Uterine smooth muscle cell (primary cell): Measurements from ENCODE around the gene USP6. TPM values are rescaled to one million over a fixed set of nuclear protein-coding genes. Genes with fewer than 3 reads are reported as not detected.

ENCODE experiments used
- total RNA-seq: library from RNA; depleted of rRNA; stranded (reverse); fragments of >200 nt; gene quantifications from 2 replicates; pipeline ENCODE4 v1.2.3, GENCODE V29; 2014

The USP6 gene
- total RNA-seq: under 0.01 TPM in 2 replicates

DNA sequence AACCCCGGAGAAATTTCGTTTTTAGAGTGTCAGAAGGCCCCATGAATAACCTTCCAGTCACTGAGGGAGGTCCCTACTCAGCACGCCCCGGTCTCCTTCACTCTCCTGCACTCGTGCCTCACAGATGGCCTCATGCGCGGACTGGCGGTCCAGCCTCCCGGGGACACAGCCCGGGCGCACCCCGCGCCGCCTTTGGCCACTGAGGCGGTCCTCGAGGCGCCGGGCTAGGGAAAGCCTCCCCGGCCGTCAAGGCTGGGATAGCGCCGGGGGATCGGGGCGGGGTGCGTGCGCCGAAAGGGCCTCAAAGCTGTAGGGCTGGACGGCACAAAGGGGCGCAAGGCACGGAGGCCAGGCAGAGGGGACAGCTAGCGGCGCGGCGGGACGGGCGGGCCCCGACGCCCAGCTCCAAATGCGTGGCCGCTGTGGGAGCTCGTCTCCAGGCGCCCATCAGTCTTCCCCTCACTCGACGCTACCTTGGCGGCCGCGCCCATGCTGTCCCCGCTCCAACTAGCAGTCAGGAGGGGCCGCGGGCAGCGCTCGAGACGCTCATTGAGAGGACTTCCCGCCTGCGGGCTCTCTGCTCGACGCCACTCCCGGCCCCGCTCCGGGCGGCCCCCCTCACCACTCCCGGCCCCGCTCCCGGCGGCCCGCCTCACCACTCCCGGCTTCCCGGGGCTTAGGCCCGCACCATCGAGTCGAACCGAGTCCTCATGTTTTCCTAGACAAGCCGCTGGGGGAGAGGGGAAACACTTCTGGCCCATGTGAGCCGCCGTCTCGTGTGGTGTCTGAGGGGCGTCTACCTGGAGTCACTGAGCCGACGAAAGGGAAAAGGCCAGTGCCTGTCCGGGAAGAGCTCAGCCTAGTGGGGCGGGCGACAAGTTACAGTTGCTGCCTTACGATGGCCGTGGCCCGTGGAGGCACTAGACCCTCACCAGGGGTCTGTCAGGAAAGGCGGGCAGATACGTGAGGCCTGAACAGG is at the start of gene USP6:
USP6 (plus strand) TSS at position 360 of the 979 bp plus-strand sequence. CDS start 14,336 bp downstream, outside the sequence.

DNA sequence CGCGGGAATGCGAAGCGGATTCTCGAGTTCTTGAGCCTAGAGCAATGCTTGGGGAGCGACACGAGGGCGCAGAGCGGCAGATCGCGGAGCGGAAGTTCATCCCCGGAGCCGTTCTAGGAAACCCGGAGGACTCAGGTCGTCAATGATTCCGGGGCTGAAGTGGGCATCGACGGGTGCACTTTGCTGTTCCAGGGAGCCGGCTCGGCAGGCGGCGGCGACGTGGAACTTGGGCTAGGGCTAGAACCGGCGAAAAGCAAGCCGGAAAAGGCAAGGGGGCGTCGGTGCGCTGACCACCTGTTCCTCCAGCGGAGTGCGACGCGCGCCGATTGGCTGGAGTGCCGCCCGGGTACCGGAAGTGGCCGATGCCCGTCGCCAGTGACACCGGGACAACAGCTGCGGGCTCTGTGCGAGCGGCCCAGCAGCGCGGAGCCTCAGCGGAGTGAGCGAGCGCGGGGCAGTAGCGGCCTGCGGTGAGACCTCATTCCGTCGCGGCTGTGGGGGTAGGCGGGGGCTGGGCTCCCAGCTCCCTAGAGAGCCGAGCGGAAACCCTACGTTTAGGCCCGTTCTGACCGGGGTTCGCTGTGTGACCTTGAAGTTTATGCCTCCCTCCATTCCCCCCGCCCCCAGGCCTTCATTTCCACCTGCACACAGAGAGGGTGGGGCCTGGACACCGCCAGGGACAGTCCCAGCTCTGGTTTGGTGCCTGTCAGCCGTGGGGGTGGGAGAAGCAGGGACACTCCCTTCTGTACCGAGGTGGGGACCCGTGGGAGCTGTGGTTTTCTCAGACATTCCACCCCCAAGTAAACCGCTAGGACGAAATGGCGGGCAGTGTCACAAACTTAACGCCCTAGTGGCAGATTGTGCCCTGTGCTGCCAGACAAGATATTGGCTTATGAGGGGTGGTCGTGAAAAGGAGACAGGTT is 37.5 kb upstream of the USP6 start, which contains the start of gene ZFP3:
ZFP3 (plus strand) TSS at position 362 of the 923 bp plus-strand sequence. CDS start 13,038 bp downstream, outside the sequence.

DNA sequence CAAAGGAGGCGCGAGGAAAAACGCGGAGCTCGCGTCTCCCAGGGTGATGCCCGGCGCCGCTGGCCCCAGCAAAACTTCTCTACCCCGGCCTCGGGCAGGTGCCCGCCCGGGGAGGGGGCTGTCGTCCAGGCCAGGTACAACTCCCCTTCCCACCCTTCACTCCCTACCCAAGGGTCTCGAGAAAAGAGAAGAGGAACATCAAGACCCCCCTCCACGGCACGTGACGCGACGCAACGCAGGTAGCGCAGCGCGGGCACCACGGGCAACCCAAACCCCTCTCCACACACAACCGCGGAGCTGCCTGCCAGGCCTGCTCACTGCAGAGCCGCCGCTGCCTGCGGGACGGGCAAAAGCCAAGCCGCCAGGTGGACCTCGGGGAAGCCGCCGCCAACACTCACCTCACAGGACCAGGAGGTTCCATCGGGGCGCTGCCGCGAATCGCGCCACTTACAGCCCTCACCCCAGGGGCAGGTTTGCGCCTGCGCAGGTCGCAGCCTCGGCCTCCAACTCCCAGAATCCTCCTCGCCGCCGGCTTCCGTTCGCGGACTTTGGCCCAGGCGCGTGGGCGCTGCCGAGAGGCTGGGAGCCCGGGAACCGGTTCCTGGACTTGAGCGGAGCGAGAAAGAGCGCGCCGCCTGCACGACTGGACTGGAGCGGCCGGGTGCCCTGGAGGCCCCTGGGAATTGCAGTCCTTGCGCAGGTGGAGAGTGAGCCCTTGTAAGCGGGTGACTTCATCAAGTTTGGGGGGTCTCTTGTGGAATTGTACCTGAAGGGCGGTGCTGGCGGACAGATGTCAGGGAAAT is 4.2 kb upstream of the USP6 start, which contains the start of gene ZNF232:
ZNF232 (minus strand) TSS at position 477 of the 803 bp plus-strand sequence; CDS start at position 421, 56 bp downstream.

DNA sequence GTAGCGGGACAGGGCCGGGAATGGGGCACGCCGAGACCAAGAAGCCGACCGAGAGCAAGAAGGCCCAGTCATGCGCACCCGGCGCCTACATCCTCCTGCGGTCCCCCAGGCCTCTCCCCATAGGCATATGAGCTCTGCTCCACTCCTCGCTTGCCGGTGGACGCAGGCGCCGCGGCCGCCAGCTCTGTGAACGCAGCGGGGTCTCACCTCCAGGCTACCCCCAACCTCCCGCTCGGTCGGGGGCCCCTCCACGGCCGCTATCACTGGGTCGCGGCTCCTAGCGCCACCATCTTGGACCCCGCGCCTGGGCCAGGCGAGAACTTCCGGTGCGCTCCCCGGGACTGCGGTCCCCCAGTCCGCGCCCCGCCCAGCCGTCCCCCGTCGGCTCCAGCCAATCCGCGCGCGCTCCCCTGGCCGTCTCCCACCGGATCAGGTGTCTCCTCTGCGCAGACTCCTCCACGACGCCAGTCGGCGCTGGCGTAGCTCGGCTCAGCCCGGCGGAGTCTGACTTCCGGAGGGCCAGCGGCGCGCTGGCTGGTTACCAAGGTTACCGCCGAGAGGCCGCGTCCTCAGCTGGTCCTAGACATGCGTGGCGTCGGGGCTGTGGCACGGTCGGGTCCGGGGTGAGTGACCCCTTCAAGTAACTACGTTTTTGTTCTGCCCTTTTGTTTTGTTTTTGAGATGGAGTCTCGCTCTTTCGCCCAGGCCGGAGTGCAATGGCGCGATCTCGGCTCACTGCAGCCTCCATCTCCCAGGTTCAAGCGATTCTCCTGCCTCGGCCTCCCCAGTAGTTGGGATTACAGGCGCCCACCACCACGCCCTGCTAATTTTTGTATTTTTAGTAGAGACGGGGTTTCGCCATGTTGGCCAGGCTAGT is 75.9 kb downstream of the USP6 start, which contains the start of gene ZNF594:
ZNF594 (minus strand) TSS at position 328 of the 877 bp plus-strand sequence. CDS start 7,612 bp downstream, outside the sequence.

Other genes with a start within 250 kb of the USP6 start
- gene C17orf107, start 216.5 kb upstream of the USP6 start, total RNA-seq: 1.5 and 8.2 TPM in 2 replicates
- 0.11 and 0.62 TPM in 2 replicates for gene CHRNE, start 212.9 kb upstream of the USP6 start, total RNA-seq
- not detected in 2 replicates for gene GP1BA, start 183.8 kb upstream of the USP6 start, total RNA-seq
- gene SLC25A11, start 176.0 kb upstream of the USP6 start, total RNA-seq: 59.5 and 69.3 TPM in 2 replicates
- 13.5 and 14.2 TPM in 2 replicates for gene RNF167, start 175.8 kb upstream of the USP6 start, total RNA-seq
- gene PFN1, start 167.5 kb upstream of the USP6 start, total RNA-seq: 343 and 788 TPM in 2 replicates
- 1.6 and 1.8 TPM in 2 replicates for gene ENO3, start 164.9 kb upstream of the USP6 start, total RNA-seq
- gene SPAG7, start 148.2 kb upstream of the USP6 start, total RNA-seq: 53.1 and 59.1 TPM in 2 replicates
- 4.6 and 8.6 TPM in 2 replicates for gene CAMTA2, start 128.4 kb upstream of the USP6 start, total RNA-seq
- gene INCA1, start 118.5 kb upstream of the USP6 start, total RNA-seq: 0.11 and 0.37 TPM in 2 replicates
- gene KIF1C, start 118.1 kb upstream of the USP6 start, total RNA-seq: 49.6 and 70.5 TPM in 2 replicates
- gene SLC52A1, start 80.6 kb upstream of the USP6 start, total RNA-seq: under 0.01 and 0.37 TPM in 2 replicates
- gene ZFP3, start 37.6 kb upstream of the USP6 start, total RNA-seq: 1.7 and 2.9 TPM in 2 replicates
- gene ZNF232, start 4.2 kb upstream of the USP6 start, total RNA-seq: 7.0 and 7.3 TPM in 2 replicates
- 9.7 and 11.2 TPM in 2 replicates for gene ZNF594, start 75.8 kb downstream of the USP6 start, total RNA-seq
- not detected in 2 replicates for gene SCIMP, start 118.8 kb downstream of the USP6 start, total RNA-seq
- gene RABEP1, start 166.3 kb downstream of the USP6 start, total RNA-seq: 77.2 and 90.4 TPM in 2 replicates